Spleen (tissue), 11 donors: ENCODE measurements around the gene IQSEC1. TPM values are rescaled to one million over a fixed set of nuclear protein-coding genes. Genes with fewer than 3 reads are reported as not detected.

Experiments used
- DNase-seq: peaks from one replicate; pipeline ENCODE4 v3.0.0-alpha.2; 2020
- H3K27ac ChIP-seq, 8 donors: fragments of 200-600 bp; sonication (generic) in 7 of 8; 1 replicate in 4 of 8; 2 replicates in 4 of 8; pipeline versions ENCODE4 v1.5.0 to v1.8.0; 2016 to 2021; ENCODE audit warnings: inconsistent platforms in 4 of 8, mild to moderate bottlenecking in 4 of 8, moderate library complexity in 1 of 8
- H3K27me3 ChIP-seq, 7 donors: fragments of 200-600 bp; sonication (generic) in 6 of 7; replicated peaks in 1 of 7; 1 replicate in 4 of 7; 2 replicates in 3 of 7; pipeline versions ENCODE4 v1.5.0 to v1.8.0; 2016 to 2021; ENCODE audit warnings: inconsistent platforms in 3 of 7, mild to moderate bottlenecking in 1 of 7
- H3K36me3 ChIP-seq, 6 donors: fragments of 200-600 bp; sonication (generic) in 5 of 6; 1 replicate in 4 of 6; 2 replicates in 2 of 6; pipeline versions ENCODE4 v1.5.0 to v1.8.0; 2016 to 2021; ENCODE audit warnings: inconsistent platforms in 2 of 6
- H3K4me1 ChIP-seq, 6 donors: fragments of 200-600 bp; sonication (generic) in 5 of 6; 1 replicate in 3 of 6; 2 replicates in 3 of 6; pipeline versions ENCODE4 v1.5.0 to v1.8.0; 2016 to 2021; ENCODE audit warnings: inconsistent platforms in 3 of 6
- H3K4me3 ChIP-seq, 8 donors: fragments of 200-600 bp; sonication (generic) in 7 of 8; 1 replicate in 4 of 8; 2 replicates in 4 of 8; pipeline versions ENCODE4 v1.5.0 to v1.8.0; 2016 to 2021; ENCODE audit warnings: inconsistent platforms in 4 of 8, mild to moderate bottlenecking in 4 of 8, moderate library complexity in 2 of 8
- H3K9me3 ChIP-seq, 8 donors: fragments of 200-600 bp; sonication (generic) in 7 of 8; 1 replicate in 4 of 8; 2 replicates in 4 of 8; pipeline versions ENCODE4 v1.5.0 to v1.8.0; 2016 to 2021; ENCODE audit warnings: inconsistent platforms in 4 of 8
- POLR2A ChIP-seq, 3 donors: fragments of 450-650 bp; IDR thresholded peaks; one replicate each; pipeline ENCODE4 v1.5.1; 2017; ENCODE audit warnings: antibody characterized with exemption in 3 of 3, mild to moderate bottlenecking in 1 of 3
- POLR2AphosphoS5 ChIP-seq, 3 donors: sonication (generic); formaldehyde crosslinking; IDR thresholded peaks; one replicate each; pipeline ENCODE4 v1.5.1; 2017; ENCODE audit warnings: antibody characterized with exemption in 3 of 3
- WGBS, 5 donors: extraction: QIAGEN DNeasy Blood & Tissue Kit in 3 of 5; methylation state at CpG; one replicate each; pipeline versions ENCODE4 v1.1.5 to v1.1.7; 2013 to 2018; 5-methylcytosine and 5-hydroxymethylcytosine counted together
- intact Hi-C: fragments of 100-400 bp; cut with DNase I; formaldehyde crosslinking; loops from one replicate; pipeline ENCODE4 v1.15.0; 2023; ENCODE audit warnings: low total_unique reads
- polyA plus RNA-seq, 3 donors: library from polyadenylated mRNA; stranded (reverse); fragments of 200-250 nt; gene quantifications; one replicate each; pipeline ENCODE4 v1.2.1, GENCODE V29; 2013
- total RNA-seq, 7 donors: library from RNA; depleted of rRNA in 3 of 7; stranded (reverse); fragments of >200 nt in 3 of 7; fragmentation: NEBNext Ultra II Directional in 4 of 7; extraction: Animal tissue kit (Norgen Biotek cat#: 25700) in 4 of 7; gene quantifications; one replicate each; pipeline versions ENCODE4 v1.1.0 to v1.2.1, GENCODE V29; 2016 to 2021
- TF ChIP-seq, protein P1 (sequence below), 11 experiments: fragments of 200-600 bp in 7 of 11; fragments of 450-650 bp in 4 of 11; sonication (generic) in 4 of 11; IDR thresholded peaks in 8 of 11; conservative IDR thresholded peaks in 3 of 11; 1 replicate in 7 of 11; 2 replicates in 4 of 11; pipeline versions ENCODE4 v1.4.0 to v1.8.0; 2016 to 2021; ENCODE audit warnings: antibody characterized with exemption in 11 of 11, inconsistent platforms in 4 of 11, mild to moderate bottlenecking in 1 of 11
- donor health status: healthy with polysubstance abuse.
- donor health status: DM: no; HTN: no; CAD: no; lungs with moderate emphysema.
- donor health status: DM: no; HTN: no; CAD: no.
- donor health status: Bipolar disorder and iron deficiency.
- donor health status: healthy.
- donor health status: DM: no; HTN: no; CAD: no.
- donor health status: DM: yes; HTN: yes; CAD: no.

The IQSEC1 gene
- total and polyA plus RNA-seq, 10 donors = 23.0 to 170 (median 116) TPM

DNA sequence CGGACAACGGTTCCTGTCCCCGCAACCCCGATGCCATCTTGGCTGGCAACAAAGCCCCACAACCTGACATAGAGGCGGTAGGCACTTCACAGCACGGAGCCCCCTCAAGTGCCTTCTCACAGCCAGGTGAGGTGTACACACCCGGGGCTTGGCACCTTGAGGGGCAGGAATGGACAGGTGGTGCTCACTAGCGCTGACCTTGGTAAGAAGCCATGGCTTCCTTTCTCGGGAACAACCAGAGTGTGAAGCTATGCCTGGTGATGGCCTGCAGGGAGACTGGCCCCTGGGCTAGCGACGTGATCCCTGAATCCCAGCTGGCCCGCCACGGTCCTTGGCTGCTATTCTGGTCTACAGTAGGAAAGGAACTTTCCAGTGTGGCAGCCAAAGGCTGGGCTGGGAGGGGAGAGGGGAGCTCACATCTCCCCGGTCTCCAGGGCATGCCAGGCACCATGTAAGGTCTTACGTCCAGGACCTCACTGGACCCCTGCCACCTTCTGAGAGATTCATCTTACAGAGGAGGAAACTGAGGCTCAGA lies 161.3 kb downstream of the IQSEC1 start:
- DNase-seq = no peak

DNA sequence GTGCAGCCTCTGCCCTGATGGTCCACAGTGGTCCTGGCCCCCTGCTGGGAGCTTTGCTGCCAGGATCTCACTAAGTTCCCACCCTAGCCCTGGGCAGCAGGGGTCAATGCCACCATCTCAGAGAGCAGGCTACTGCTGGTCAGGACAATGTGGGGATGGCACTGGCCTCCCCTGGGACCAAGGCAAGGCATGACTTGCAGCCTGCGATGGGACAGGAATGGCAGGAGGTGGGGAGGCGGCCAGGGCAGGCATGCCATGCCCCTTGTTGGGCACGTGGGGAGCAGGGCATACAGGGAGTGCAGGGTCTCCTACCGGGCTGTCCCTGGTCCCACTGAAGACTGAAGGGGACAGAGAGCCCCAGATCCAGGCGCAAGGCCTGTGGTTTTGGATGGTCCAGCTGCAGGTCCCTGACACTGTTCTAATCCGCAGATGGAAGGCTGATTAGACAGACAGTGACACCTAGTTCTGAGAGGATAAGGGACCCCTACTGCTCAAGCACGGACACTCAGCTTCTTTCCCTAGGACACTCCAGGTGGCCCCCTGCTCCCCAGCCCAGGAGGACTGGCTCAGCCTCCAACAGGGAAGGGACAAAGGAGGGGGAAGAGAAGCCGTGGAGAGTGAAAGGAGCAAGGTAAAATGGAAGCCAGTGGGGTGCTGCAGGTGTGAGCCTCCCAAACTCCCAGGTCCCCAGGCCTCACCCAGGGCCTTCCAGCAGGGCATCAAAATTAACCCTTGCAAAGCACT lies 162.7 kb downstream of the IQSEC1 start:
- Histone ChIP-seq H3K27ac (no peak overlapping the region), H3K4me3 (no peak overlapping the region), H3K9me3 (no peaks in the 10 kb centered on the region), H3K4me1 (peaks cover 0 to 14% (median under 1%) of the 10 kb centered on the region in 6 donors), H3K36me3 (peaks cover 21 to 100% (median 98%) of the 10 kb centered on the region in 6 donors), H3K27me3 (no peaks in the 10 kb centered on the region)
- intact Hi-C loops = no loop called here
- DNase-seq = no peak
- WGBS, 5 donors = 79 to 98% (median 96%) methylated on average over 5 to 8 of the region's 8 CpGs
- peak; percentile 15 to 66 (median 16) for TF ChIP-seq POLR2AphosphoS5 (IDR thresholded peaks at IDR 0.05)
- TF ChIP-seq POLR2A (IDR thresholded peaks at IDR 0.05) = no peak
- TF ChIP-seq, protein P1, sequence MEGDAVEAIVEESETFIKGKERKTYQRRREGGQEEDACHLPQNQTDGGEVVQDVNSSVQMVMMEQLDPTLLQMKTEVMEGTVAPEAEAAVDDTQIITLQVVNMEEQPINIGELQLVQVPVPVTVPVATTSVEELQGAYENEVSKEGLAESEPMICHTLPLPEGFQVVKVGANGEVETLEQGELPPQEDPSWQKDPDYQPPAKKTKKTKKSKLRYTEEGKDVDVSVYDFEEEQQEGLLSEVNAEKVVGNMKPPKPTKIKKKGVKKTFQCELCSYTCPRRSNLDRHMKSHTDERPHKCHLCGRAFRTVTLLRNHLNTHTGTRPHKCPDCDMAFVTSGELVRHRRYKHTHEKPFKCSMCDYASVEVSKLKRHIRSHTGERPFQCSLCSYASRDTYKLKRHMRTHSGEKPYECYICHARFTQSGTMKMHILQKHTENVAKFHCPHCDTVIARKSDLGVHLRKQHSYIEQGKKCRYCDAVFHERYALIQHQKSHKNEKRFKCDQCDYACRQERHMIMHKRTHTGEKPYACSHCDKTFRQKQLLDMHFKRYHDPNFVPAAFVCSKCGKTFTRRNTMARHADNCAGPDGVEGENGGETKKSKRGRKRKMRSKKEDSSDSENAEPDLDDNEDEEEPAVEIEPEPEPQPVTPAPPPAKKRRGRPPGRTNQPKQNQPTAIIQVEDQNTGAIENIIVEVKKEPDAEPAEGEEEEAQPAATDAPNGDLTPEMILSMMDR (IDR thresholded peaks at IDR 0.05 in 8 of 11, conservative IDR thresholded peaks at IDR 0.05 in 3 of 11) = no peak

More for the DNA sequence above, 161.3 kb downstream of the IQSEC1 start:
- 89 to 95% (median 92%) methylated on average over 9 to 15 of the region's 15 CpGs for WGBS, 5 donors
- Histone ChIP-seq H3K4me3 (no peak overlapping the region), H3K9me3 (no peaks in the 10 kb centered on the region), H3K27ac (no peak overlapping the region), H3K36me3 (peaks cover 21 to 100% (median 94%) of the 10 kb centered on the region in 6 donors), H3K27me3 (no peaks in the 10 kb centered on the region), H3K4me1 (peaks cover 0 to 22% (median 10%) of the 10 kb centered on the region in 6 donors)
- TF ChIP-seq POLR2AphosphoS5 (IDR thresholded peaks at IDR 0.05) (peak in 2 of 3 donors; percentile 17 to 46), POLR2A (IDR thresholded peaks at IDR 0.05) (no peak)
- intact Hi-C loops = no loop called here

DNA sequence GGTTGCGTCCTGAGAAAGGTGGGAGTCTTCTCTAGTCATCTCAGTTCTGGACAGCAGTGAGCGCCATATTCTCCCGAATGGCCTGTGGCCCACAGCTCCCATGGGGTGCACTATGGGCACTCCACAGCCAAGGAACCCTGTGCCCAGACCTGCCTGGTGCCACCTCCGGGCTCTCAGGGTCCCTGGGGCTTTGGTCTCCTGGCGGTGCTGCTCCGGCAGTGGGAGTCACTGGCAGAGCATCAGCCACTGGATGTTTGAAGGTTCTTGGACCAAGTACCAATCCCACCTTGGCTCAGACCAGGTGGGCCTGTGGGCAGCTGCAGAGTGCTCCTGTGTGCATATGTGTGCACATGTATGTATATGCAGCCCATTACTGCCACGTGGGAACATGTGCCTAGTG lies 163.5 kb downstream of the IQSEC1 start:
- Histone ChIP-seq H3K9me3 (no peaks in the 10 kb centered on the region), H3K27ac (no peak overlapping the region), H3K36me3 (peaks cover 18 to 100% (median 98%) of the 10 kb centered on the region in 6 donors), H3K27me3 (no peaks in the 10 kb centered on the region), H3K4me1 (peaks cover 0 to 14% (median 7%) of the 10 kb centered on the region in 6 donors), H3K4me3 (no peak overlapping the region)
- DNase-seq = no peak
- 81 to 96% (median 95%) methylated on average over 4 to 7 of the region's 7 CpGs for WGBS, 5 donors
- TF ChIP-seq, protein P1 (IDR thresholded peaks at IDR 0.05 in 8 of 11, conservative IDR thresholded peaks at IDR 0.05 in 3 of 11) = no peak
- TF ChIP-seq POLR2A (IDR thresholded peaks at IDR 0.05) = no peak
- TF ChIP-seq POLR2AphosphoS5 (IDR thresholded peaks at IDR 0.05) = no peak
- intact Hi-C loops = loop anchor here (10.0 kb wide), 1 partner anchor 75 kb away; no protein-coding TSS in a partner anchor

DNA sequence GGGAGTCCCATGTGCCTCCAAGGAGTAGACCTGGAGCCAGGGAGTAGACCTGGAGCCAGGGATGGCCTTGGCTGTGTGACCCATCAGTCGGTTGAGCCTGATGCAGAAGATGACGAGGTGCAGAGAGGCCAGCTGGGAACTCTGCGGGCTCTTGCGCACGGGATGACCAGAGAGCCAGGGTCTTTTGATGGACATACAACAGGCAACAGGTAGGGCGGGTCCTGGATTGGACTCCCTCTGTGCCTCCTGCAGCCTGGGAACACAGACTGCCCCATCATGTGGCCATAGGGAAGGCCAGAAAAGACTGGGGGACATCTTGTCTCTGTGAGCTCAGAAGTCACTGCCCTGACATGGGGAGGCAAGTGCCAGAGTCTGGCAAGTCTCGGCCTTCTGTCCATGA lies 164.4 kb downstream of the IQSEC1 start:
- H3K36me3 ChIP-seq = peaks cover 18 to 100% (median 98%) of the 10 kb centered on the region in 6 donors
- H3K4me3 ChIP-seq = no peak overlapping the region
- intact Hi-C loops = loop anchor here (10.0 kb wide), 1 partner anchor 76 kb away; no protein-coding TSS in a partner anchor
- no peak overlapping the region for H3K27ac ChIP-seq
- H3K27me3 ChIP-seq = no peaks in the 10 kb centered on the region
- DNase-seq = no peak
- WGBS, 5 donors = 94 to 97% (median 95%) methylated on average over 7 of the region's 7 CpGs
- H3K9me3 ChIP-seq = no peaks in the 10 kb centered on the region
- peaks cover 0 to 23% (median 15%) of the 10 kb centered on the region in 6 donors for H3K4me1 ChIP-seq
- TF ChIP-seq, protein P1 (IDR thresholded peaks at IDR 0.05 in 8 of 11, conservative IDR thresholded peaks at IDR 0.05 in 3 of 11) = no peak
- TF ChIP-seq POLR2AphosphoS5 (IDR thresholded peaks at IDR 0.05) (no peak), POLR2A (IDR thresholded peaks at IDR 0.05) (no peak)
